Esophagus squamous epithelium (tissue), 5 donors: ENCODE data around the gene SPARCL1. TPM values are rescaled to one million over a fixed set of nuclear protein-coding genes. Genes with fewer than 3 reads are reported as not detected.

Experiments used
- DNase-seq: peaks from one replicate; lab custom pipeline; 2025; lab: John Stamatoyannopoulos, UW
- H3K27ac ChIP-seq, 4 donors: fragments of 200-600 bp; sonication (generic); one replicate each; pipeline ENCODE4 v1.5.1; 2016 to 2019; ENCODE audit warnings: mild to moderate bottlenecking in 1 of 4
- H3K27me3 ChIP-seq, 4 donors: fragments of 200-600 bp; sonication (generic); 1 replicate in 3 of 4; 2 replicates in 1 of 4; pipeline versions ENCODE4 v1.5.1 to v1.6.0; 2017 to 2021; ENCODE audit warnings: antibody characterized with exemption in 1 of 4
- H3K36me3 ChIP-seq, 3 donors: fragments of 200-600 bp; sonication (generic); one replicate each; pipeline ENCODE4 v1.5.1; 2016 to 2019
- H3K4me1 ChIP-seq, 3 donors: fragments of 200-600 bp; sonication (generic); one replicate each; pipeline ENCODE4 v1.5.1; 2017 to 2019
- H3K4me3 ChIP-seq, 4 donors: fragments of 200-600 bp; sonication (generic); 1 replicate in 3 of 4; 2 replicates in 1 of 4; pipeline ENCODE4 v1.5.1; 2016 to 2019; ENCODE audit warnings: mild to moderate bottlenecking in 2 of 4, moderate library complexity in 1 of 4
- H3K9me3 ChIP-seq, 3 donors: fragments of 200-600 bp; sonication (generic); one replicate each; pipeline ENCODE4 v1.5.1; 2016 to 2019
- CTCF ChIP-seq, 6 experiments: fragments of 450-650 bp in 4 of 6; fragments of 200-600 bp in 2 of 6; sonication (generic) in 2 of 6; IDR thresholded peaks; one replicate each; pipeline ENCODE4 v1.5.1; 2016 to 2019; ENCODE audit warnings: antibody characterized with exemption in 6 of 6, mild to moderate bottlenecking in 4 of 6, moderate library complexity in 4 of 6
- POLR2A ChIP-seq, 4 donors: fragments of 450-650 bp; IDR thresholded peaks; one replicate each; pipeline ENCODE4 v1.6.1; 2017; ENCODE audit warnings: antibody characterized with exemption in 4 of 4, mild to moderate bottlenecking in 4 of 4, moderate library complexity in 3 of 4
- WGBS, 2 donors: methylation state at CpG; one replicate each; pipeline ENCODE4 v1.1.5; 2018; 5-methylcytosine and 5-hydroxymethylcytosine counted together
- intact Hi-C: fragments of 100-400 bp; cut with DNase I; formaldehyde crosslinking; loops from one replicate; pipeline ENCODE4 v1.15.0; 2022
- total RNA-seq, 4 donors: library from RNA; depleted of rRNA; stranded (reverse); fragments of >200 nt; gene quantifications; one replicate each; pipeline ENCODE4 v1.1.0, GENCODE V29; 2016
- donor health status: DM: yes; HTN: yes; CAD: no.

The SPARCL1 gene
- total RNA-seq, 4 donors from 2014 or later: 37.3 to 450 (median 131) TPM

GRCh38 chr4:87559090-87559837, 30.1 kb upstream of the SPARCL1 start:
- WGBS, 2 donors: 39 to 65% methylated on average over 8 of the region's 8 CpGs
- intact Hi-C loops: no loop called here
- no peak for DNase-seq
- TF ChIP-seq CTCF (IDR thresholded peaks at IDR 0.05): no peak
- no peak for TF ChIP-seq POLR2A (IDR thresholded peaks at IDR 0.05)
- H3K9me3 ChIP-seq: no peaks in the 10 kb centered on the region
- H3K36me3 ChIP-seq: no peaks in the 10 kb centered on the region
- no peaks in the 10 kb centered on the region for H3K27me3 ChIP-seq
- H3K27ac ChIP-seq: no peak overlapping the region
- H3K4me1 ChIP-seq: peaks cover 0 to 17% (median 0%) of the 10 kb centered on the region in 3 donors
- no peak overlapping the region for H3K4me3 ChIP-seq

- Histone ChIP-seq H3K4me3 (no peak overlapping the region), H3K4me1 (peaks cover 0 to 17% (median 0%) of the 10 kb centered on the region in 3 donors), H3K27ac (no peak overlapping the region), H3K9me3 (no peaks in the 10 kb centered on the region), H3K27me3 (no peaks in the 10 kb centered on the region), H3K36me3 (no peaks in the 10 kb centered on the region)
- 64 to 65% methylated on average over 2 of the region's 2 CpGs for WGBS, 2 donors
- intact Hi-C loops: no loop called here
- TF ChIP-seq POLR2A (IDR thresholded peaks at IDR 0.05) (no peak), CTCF (IDR thresholded peaks at IDR 0.05) (no peak)
- DNase-seq: no peak
Measured at GRCh38 chr4:87557348-87557747, 28.2 kb upstream of the SPARCL1 start.

GRCh38 chr4:87555773-87556619, 26.8 kb upstream of the SPARCL1 start:
- H3K27me3 ChIP-seq: no peaks in the 10 kb centered on the region
- H3K4me1 ChIP-seq: peaks cover 0 to 17% (median 0%) of the 10 kb centered on the region in 3 donors
- peak overlapping the region; percentile 33 to 81 (median 55) for H3K27ac ChIP-seq
- H3K9me3 ChIP-seq: no peaks in the 10 kb centered on the region
- WGBS, 2 donors: 61 to 74% methylated on average over 5 of the region's 5 CpGs
- H3K36me3 ChIP-seq: no peaks in the 10 kb centered on the region
- no peak for DNase-seq
- no peak overlapping the region for H3K4me3 ChIP-seq
- peak in 1 of 6 experiments; percentile 21 for TF ChIP-seq CTCF (IDR thresholded peaks at IDR 0.05)
- TF ChIP-seq POLR2A (IDR thresholded peaks at IDR 0.05): no peak
- intact Hi-C loops: no loop called here

- no peaks in the 10 kb centered on the region for H3K36me3 ChIP-seq
- no peak overlapping the region for H3K27ac ChIP-seq
- intact Hi-C loops: no loop called here
- no peak for TF ChIP-seq CTCF (IDR thresholded peaks at IDR 0.05)
- no peak for TF ChIP-seq POLR2A (IDR thresholded peaks at IDR 0.05)
- H3K9me3 ChIP-seq: no peaks in the 10 kb centered on the region
- no peak for DNase-seq
- peaks cover 0 to 4% (median 0%) of the 10 kb centered on the region in 4 donors for H3K27me3 ChIP-seq
- H3K4me1 ChIP-seq: peaks cover 0 to 13% (median 0%) of the 10 kb centered on the region in 3 donors
- WGBS, 2 donors: 92 to 93% methylated on average over 4 of the region's 4 CpGs
- no peak overlapping the region for H3K4me3 ChIP-seq
Measured at GRCh38 chr4:87553182-87553581, 24.0 kb upstream of the SPARCL1 start.

GRCh38 chr4:87551361-87551760, 22.2 kb upstream of the SPARCL1 start:
- H3K9me3 ChIP-seq: no peaks in the 10 kb centered on the region

More at GRCh38 chr4:87551361-87551760, 22.2 kb upstream of the SPARCL1 start:
- no peak for DNase-seq
- Histone ChIP-seq H3K36me3 (no peaks in the 10 kb centered on the region), H3K27ac (no peak overlapping the region), H3K27me3 (peaks cover 0 to 4% (median 0%) of the 10 kb centered on the region in 4 donors), H3K4me3 (no peak overlapping the region), H3K4me1 (peaks cover 0 to 11% (median 0%) of the 10 kb centered on the region in 3 donors)
- no peak for TF ChIP-seq POLR2A (IDR thresholded peaks at IDR 0.05)
- no peak for TF ChIP-seq CTCF (IDR thresholded peaks at IDR 0.05)
- intact Hi-C loops: no loop called here
- 70 to 82% methylated on average over 3 of the region's 3 CpGs for WGBS, 2 donors
